DND-41 (cell line): ENCODE measurements around the gene PHF20.

Experiments used
- CTCF ChIP-seq: IDR thresholded peaks from 2 replicates; pipeline ENCODE4 v1.5.1; 2012; ENCODE audit warnings: borderline replicate concordance, low read length, moderate library complexity, mild to moderate bottlenecking; ENCODE audit not compliant: poor library complexity, severe bottlenecking; ENCODE audit errors: extremely low read depth
- EZH2 ChIP-seq: IDR thresholded peaks from 3 replicates; pipeline ENCODE4 v1.6.1; 2012; ENCODE audit warnings: borderline replicate concordance, low read depth, mild to moderate bottlenecking, moderate library complexity, low read length, inconsistent platforms; ENCODE audit not compliant: severe bottlenecking

- TF ChIP-seq CTCF, result no peak
- TF ChIP-seq EZH2, result no peak
Measured at GRCh38 chr20:35732644-35732982, 39.2 kb upstream of the PHF20 start.
